HEK293 (cell line): ENCODE data around the gene AREG.

Source experiments
- CTCF ChIA-PET: fragments of 350-600 bp; formaldehyde crosslinking; extraction: SDS; loops from one replicate; lab custom pipeline; 2021; ENCODE audit warnings: antibody characterized with exemption; lab: Yijun Ruan, JAX
- POLR2A ChIA-PET: fragments of 300-600 bp; formaldehyde crosslinking; extraction: SDS; loops from one replicate; lab custom pipeline; 2020; ENCODE audit warnings: antibody characterized with exemption, inconsistent platforms; lab: Yijun Ruan, JAX
- H3K27ac ChIP-seq: fragments of 200-500 bp; sonication (Bioruptor generic); 2 replicates; pipeline ENCODE4 v1.5.1; 2014; ENCODE audit warnings: low read depth, low read length, control low read depth, inconsistent platforms; ENCODE audit errors: extremely low read depth
- H3K36me3 ChIP-seq, 2 experiments: fragments of 200-500 bp in 1 of 2; sonication (Bioruptor generic) in 1 of 2; 1 replicate in 1 of 2; 2 replicates in 1 of 2; pipeline ENCODE4 v1.5.1; 2014 to 2017; ENCODE audit warnings: inconsistent platforms in 2 of 2, low read length in 2 of 2; ENCODE audit not compliant: control insufficient read depth in 2 of 2, insufficient read depth in 1 of 2
- H3K4me1 ChIP-seq: fragments of 200-500 bp; sonication (Bioruptor generic); 2 replicates; pipeline ENCODE4 v1.5.1; 2014; ENCODE audit warnings: mild to moderate bottlenecking, low read length, inconsistent platforms; ENCODE audit not compliant: control insufficient read depth, insufficient read depth
- H3K4me3 ChIP-seq: 2 replicates; pipeline ENCODE4 v1.5.1; 2011; ENCODE audit warnings: low read depth, mild to moderate bottlenecking, control low read depth, low read length, moderate library complexity
- H3K9me3 ChIP-seq: fragments of 200-500 bp; sonication (Bioruptor generic); 2 replicates; pipeline ENCODE4 v1.5.1; 2014; ENCODE audit warnings: low read depth, low read length, inconsistent platforms; ENCODE audit not compliant: control insufficient read depth, insufficient read depth
- BCL6B ChIP-seq: fragments of 450-650 bp; formaldehyde crosslinking; IDR thresholded peaks from 2 replicates; pipeline ENCODE4 v1.5.1; 2017; ENCODE audit warnings: missing biosample characterization, missing genetic modification characterization
- ELK4 ChIP-seq: IDR thresholded peaks from 2 replicates; pipeline ENCODE4 v1.6.1; 2011; ENCODE audit warnings: mild to moderate bottlenecking, low read depth, low read length, borderline replicate concordance
- KLF10 ChIP-seq: fragments of 450-650 bp; IDR thresholded peaks from 2 replicates; pipeline ENCODE4 v1.5.1; 2018; ENCODE audit warnings: missing biosample characterization, mild to moderate bottlenecking, missing genetic modification characterization
- KLF9 ChIP-seq: fragments of 450-650 bp; formaldehyde crosslinking; IDR thresholded peaks from 2 replicates; pipeline ENCODE4 v1.5.1; 2016; ENCODE audit warnings: missing biosample characterization, missing genetic modification characterization, low read depth
- MYNN ChIP-seq: fragments of 450-650 bp; formaldehyde crosslinking; IDR thresholded peaks from 2 replicates; pipeline ENCODE4 v1.5.1; 2016; ENCODE audit warnings: missing biosample characterization, missing genetic modification characterization, borderline replicate concordance
- PRDM10 ChIP-seq: fragments of 450-650 bp; formaldehyde crosslinking; IDR thresholded peaks from 2 replicates; pipeline ENCODE4 v1.5.1; 2016; ENCODE audit warnings: missing biosample characterization, missing genetic modification characterization
- TSHZ1 ChIP-seq: fragments of 450-650 bp; formaldehyde crosslinking; IDR thresholded peaks from 2 replicates; pipeline ENCODE4 v1.5.1; 2016; ENCODE audit warnings: missing biosample characterization, missing genetic modification characterization, borderline replicate concordance
- ZEB2 ChIP-seq: fragments of 450-650 bp; formaldehyde crosslinking; IDR thresholded peaks from 2 replicates; pipeline ENCODE4 v1.5.1; 2016; ENCODE audit warnings: missing biosample characterization, missing genetic modification characterization
- ZFP3 ChIP-seq: fragments of 450-650 bp; formaldehyde crosslinking; IDR thresholded peaks from 2 replicates; pipeline ENCODE4 v1.5.1; 2016; ENCODE audit warnings: low read depth, missing biosample characterization, missing genetic modification characterization
- ZNF114 ChIP-seq: fragments of 450-650 bp; formaldehyde crosslinking; IDR thresholded peaks from 2 replicates; pipeline ENCODE4 v1.5.0; 2017; ENCODE audit warnings: missing biosample characterization, missing genetic modification characterization
- ZNF292 ChIP-seq: fragments of 450-650 bp; formaldehyde crosslinking; IDR thresholded peaks from 2 replicates; pipeline ENCODE4 v1.5.1; 2016; ENCODE audit warnings: low read depth, missing biosample characterization, missing genetic modification characterization, borderline replicate concordance
- ZNF366 ChIP-seq: fragments of 450-650 bp; formaldehyde crosslinking; conservative IDR thresholded peaks from 2 replicates; pipeline ENCODE4 v1.5.1; 2016; ENCODE audit warnings: missing biosample characterization, missing genetic modification characterization
- ZNF600 ChIP-seq: fragments of 450-650 bp; formaldehyde crosslinking; IDR thresholded peaks from 2 replicates; pipeline ENCODE4 v1.5.1; 2016; ENCODE audit warnings: missing biosample characterization, missing genetic modification characterization
- ZNF624 ChIP-seq: fragments of 450-650 bp; formaldehyde crosslinking; IDR thresholded peaks from 2 replicates; pipeline ENCODE4 v1.5.1; 2017; ENCODE audit warnings: missing biosample characterization, missing genetic modification characterization
- ZNF639 ChIP-seq: fragments of 450-650 bp; formaldehyde crosslinking; IDR thresholded peaks from 2 replicates; pipeline ENCODE4 v1.5.1; 2016; ENCODE audit warnings: missing biosample characterization, missing genetic modification characterization
- ZNF791 ChIP-seq: fragments of 450-650 bp; formaldehyde crosslinking; IDR thresholded peaks from 2 replicates; pipeline ENCODE4 v1.5.1; 2016; ENCODE audit warnings: missing biosample characterization, missing genetic modification characterization
- ZSCAN30 ChIP-seq: fragments of 450-650 bp; IDR thresholded peaks from 2 replicates; pipeline ENCODE4 v1.5.1; 2018; ENCODE audit warnings: missing biosample characterization, mild to moderate bottlenecking, missing genetic modification characterization, moderate library complexity

AREG gene

GRCh38 chr4:74480267-74480666 lies 35.3 kb downstream of the AREG start (continued):
- no peak for TF ChIP-seq PRDM10

- POLR2A ChIA-PET: no interaction called here
- CTCF ChIA-PET: no interaction called here
- Histone ChIP-seq H3K36me3 (no peaks in the 10 kb centered on the region), H3K4me3 (no peak overlapping the region), H3K27ac (no peak overlapping the region), H3K9me3 (no peaks in the 10 kb centered on the region), H3K4me1 (no peaks in the 10 kb centered on the region)
- no peak for TF ChIP-seq ZFP3 (tag by site-specific recombination)
- TF ChIP-seq ZNF791 (tag by site-specific recombination): no peak
- no peak for TF ChIP-seq ELK4
- no peak for TF ChIP-seq MYNN (tag by site-specific recombination)
- TF ChIP-seq ZNF366 (tag by site-specific recombination): no peak
- TF ChIP-seq KLF10 (tag by site-specific recombination): no peak
- TF ChIP-seq BCL6B (tag by site-specific recombination): no peak
- TF ChIP-seq ZSCAN30: no peak
- TF ChIP-seq ZNF639: no peak
- TF ChIP-seq ZNF292 (tag by site-specific recombination): no peak
- no peak for TF ChIP-seq ZNF114 (tag by site-specific recombination)
- TF ChIP-seq ZEB2 (tag by site-specific recombination): no peak
- TF ChIP-seq TSHZ1 (tag by site-specific recombination): no peak
- TF ChIP-seq ZNF624 (tag by site-specific recombination): no peak
- TF ChIP-seq KLF9 (tag by site-specific recombination): no peak
- TF ChIP-seq ZNF600 (tag by site-specific recombination): no peak
Observed at GRCh38 chr4:74481891-74482609, 37.1 kb downstream of the AREG start.
